Calu3 (cell line): ENCODE results near the gene INPP5F. TPM values are rescaled to one million over a fixed set of nuclear protein-coding genes. Genes with fewer than 3 reads are reported as not detected.

Experiments used
- BruUV-seq: library from RNA; stranded (reverse); fragments of 400-500 nt; replicated peaks from 2 replicates; lab custom pipeline; 2021; lab: Mats Ljungman, UMichigan
- CTCF ChIA-PET: fragments of 300-600 bp; sonication (Branson Sonifier 250); formaldehyde crosslinking; loops from one replicate; lab custom pipeline; 2022; ENCODE audit warnings: antibody characterized with exemption; lab: Charles Lee
- DNase-seq: peaks from one replicate; pipeline ENCODE4 v3.0.0; 2022
- H3K27ac Mint-ChIP-seq: one replicate; pipeline ENCODE4 v1.8.0; 2022; ENCODE audit warnings: mixed read lengths; ENCODE audit not compliant: unreplicated experiment
- H3K27me3 Mint-ChIP-seq: one replicate; pipeline ENCODE4 v1.8.0; 2022; ENCODE audit warnings: mixed read lengths; ENCODE audit not compliant: unreplicated experiment
- H3K36me3 Mint-ChIP-seq: one replicate; pipeline ENCODE4 v1.8.0; 2022; ENCODE audit warnings: mild to moderate bottlenecking, moderate library complexity, mixed read lengths; ENCODE audit not compliant: insufficient read depth, unreplicated experiment
- H3K4me1 Mint-ChIP-seq: one replicate; pipeline ENCODE4 v1.8.0; 2022; ENCODE audit warnings: mild to moderate bottlenecking, low read depth, mixed read lengths; ENCODE audit not compliant: unreplicated experiment
- H3K4me3 Mint-ChIP-seq: one replicate; pipeline ENCODE4 v1.8.0; 2022; ENCODE audit warnings: mild to moderate bottlenecking, low read depth, moderate library complexity, mixed read lengths; ENCODE audit not compliant: unreplicated experiment
- H3K9me3 Mint-ChIP-seq: one replicate; pipeline ENCODE4 v1.8.0; 2022; ENCODE audit warnings: low read depth, mixed read lengths; ENCODE audit not compliant: unreplicated experiment
- intact Hi-C: fragments of 100-400 bp; cut with micrococcal nuclease; formaldehyde crosslinking; loops from one replicate; pipeline ENCODE4 v1.10.0; 2022; ENCODE audit not compliant: unreplicated experiment
- total RNA-seq: library from RNA; stranded (reverse); gene quantifications from 2 replicates; pipeline ENCODE4 v1.2.3, GENCODE V29; 2022
- TF ChIP-seq, protein P1 (sequence below): fragments of 200-600 bp; IDR thresholded peaks from one replicate; pipeline ENCODE4 v1.8.0; 2022; ENCODE audit warnings: antibody characterized with exemption; ENCODE audit not compliant: unreplicated experiment

The INPP5F gene
- total RNA-seq, 1 experiment from 2014 or later: 6.9 TPM

- CTCF ChIA-PET: no interaction called here
- no peak overlapping the region for H3K27ac Mint-ChIP-seq
- H3K9me3 Mint-ChIP-seq: no peaks in the 10 kb centered on the region
- H3K27me3 Mint-ChIP-seq: no peaks in the 10 kb centered on the region
- H3K36me3 Mint-ChIP-seq: peaks cover 10% of the 10 kb centered on the region
- no peak for DNase-seq
- intact Hi-C loops: no loop called here
- TF ChIP-seq, protein P1, sequence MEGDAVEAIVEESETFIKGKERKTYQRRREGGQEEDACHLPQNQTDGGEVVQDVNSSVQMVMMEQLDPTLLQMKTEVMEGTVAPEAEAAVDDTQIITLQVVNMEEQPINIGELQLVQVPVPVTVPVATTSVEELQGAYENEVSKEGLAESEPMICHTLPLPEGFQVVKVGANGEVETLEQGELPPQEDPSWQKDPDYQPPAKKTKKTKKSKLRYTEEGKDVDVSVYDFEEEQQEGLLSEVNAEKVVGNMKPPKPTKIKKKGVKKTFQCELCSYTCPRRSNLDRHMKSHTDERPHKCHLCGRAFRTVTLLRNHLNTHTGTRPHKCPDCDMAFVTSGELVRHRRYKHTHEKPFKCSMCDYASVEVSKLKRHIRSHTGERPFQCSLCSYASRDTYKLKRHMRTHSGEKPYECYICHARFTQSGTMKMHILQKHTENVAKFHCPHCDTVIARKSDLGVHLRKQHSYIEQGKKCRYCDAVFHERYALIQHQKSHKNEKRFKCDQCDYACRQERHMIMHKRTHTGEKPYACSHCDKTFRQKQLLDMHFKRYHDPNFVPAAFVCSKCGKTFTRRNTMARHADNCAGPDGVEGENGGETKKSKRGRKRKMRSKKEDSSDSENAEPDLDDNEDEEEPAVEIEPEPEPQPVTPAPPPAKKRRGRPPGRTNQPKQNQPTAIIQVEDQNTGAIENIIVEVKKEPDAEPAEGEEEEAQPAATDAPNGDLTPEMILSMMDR: no peak
- BruUV-seq: no TSS peak
- no peak overlapping the region for H3K4me3 Mint-ChIP-seq
- H3K4me1 Mint-ChIP-seq: no peaks in the 10 kb centered on the region
Observed at GRCh38 chr10:119852277-119852676, 126.4 kb downstream of the INPP5F start.

DNA sequence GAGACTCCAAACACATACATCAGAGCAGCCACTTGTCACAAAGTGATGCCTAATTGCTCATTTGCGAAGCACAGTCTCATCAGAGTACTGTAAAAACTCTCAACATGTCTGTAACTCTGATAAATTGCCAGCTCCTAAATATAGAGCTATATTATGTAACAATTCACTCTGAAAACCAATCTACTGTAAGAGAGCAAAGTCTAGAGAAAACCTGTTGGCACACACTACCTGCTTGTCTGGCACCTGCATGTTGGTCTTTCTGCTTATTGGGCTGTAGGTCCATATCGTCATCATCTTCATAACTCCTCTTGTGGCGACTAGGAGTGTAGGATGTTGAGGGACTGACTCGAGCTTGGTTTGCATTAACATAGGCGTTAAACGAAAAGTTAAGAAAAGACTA, 127.0 kb downstream of the INPP5F start:
- CTCF ChIA-PET: no interaction called here
- TF ChIP-seq, protein P1: no peak
- H3K4me1 Mint-ChIP-seq: no peaks in the 10 kb centered on the region
- no TSS peak for BruUV-seq
- H3K9me3 Mint-ChIP-seq: no peaks in the 10 kb centered on the region
- H3K27me3 Mint-ChIP-seq: no peaks in the 10 kb centered on the region
- intact Hi-C loops: no loop called here
- H3K36me3 Mint-ChIP-seq: peaks cover 10% of the 10 kb centered on the region
- no peak for DNase-seq
- H3K27ac Mint-ChIP-seq: no peak overlapping the region
- no peak overlapping the region for H3K4me3 Mint-ChIP-seq

DNA sequence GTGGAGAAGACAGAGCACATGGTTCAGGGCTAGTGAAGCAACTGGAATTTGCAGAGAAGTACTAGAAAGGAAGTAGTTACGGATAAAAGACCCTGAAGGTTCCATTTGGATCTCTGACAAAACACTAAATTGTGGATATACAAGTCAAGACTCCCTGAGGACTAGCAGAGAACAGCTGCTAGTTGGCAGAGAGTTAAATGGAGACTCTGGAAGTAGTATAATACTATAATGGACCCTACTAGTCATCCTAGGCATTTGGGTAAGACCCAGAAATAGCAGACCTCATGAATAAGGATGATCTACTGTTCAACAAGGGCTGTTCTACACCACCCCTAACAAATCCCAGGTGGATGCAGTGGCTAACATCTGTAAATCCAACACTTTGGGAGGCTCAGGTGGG, 127.7 kb downstream of the INPP5F start:
- TF ChIP-seq, protein P1: no peak
- intact Hi-C loops: no loop called here
- Mint-ChIP-seq H3K4me3 (no peak overlapping the region), H3K36me3 (peaks cover 5% of the 10 kb centered on the region), H3K9me3 (no peaks in the 10 kb centered on the region), H3K27me3 (no peaks in the 10 kb centered on the region), H3K27ac (no peak overlapping the region), H3K4me1 (no peaks in the 10 kb centered on the region)
- DNase-seq: no peak
- no TSS peak for BruUV-seq
- CTCF ChIA-PET: no interaction called here

GRCh38 chr10:119858063-119858462, 132.2 kb downstream of the INPP5F start:
- TF ChIP-seq, protein P1: no peak
- no peak overlapping the region for H3K27ac Mint-ChIP-seq
- DNase-seq: no peak
- H3K4me3 Mint-ChIP-seq: no peak overlapping the region
- no peaks in the 10 kb centered on the region for H3K36me3 Mint-ChIP-seq
- H3K4me1 Mint-ChIP-seq: peaks cover 7% of the 10 kb centered on the region
- no TSS peak for BruUV-seq
- intact Hi-C loops: loop anchor here (2.0 kb wide), 2 partner anchors 107 to 249 kb away; no protein-coding TSS in a partner anchor
- H3K27me3 Mint-ChIP-seq: no peaks in the 10 kb centered on the region
- H3K9me3 Mint-ChIP-seq: no peaks in the 10 kb centered on the region
- CTCF ChIA-PET: no interaction called here
